HG03097 (cell line): ENCODE measurements around the gene GABPB1.

Experiments
- ATAC-seq: cut with Tn5 transposase; IDR thresholded peaks from one replicate; pipeline ENCODE4 v1.9.1; 2021; ENCODE audit not compliant: unreplicated experiment, low FRiP score

GABPB1 gene

DNA sequence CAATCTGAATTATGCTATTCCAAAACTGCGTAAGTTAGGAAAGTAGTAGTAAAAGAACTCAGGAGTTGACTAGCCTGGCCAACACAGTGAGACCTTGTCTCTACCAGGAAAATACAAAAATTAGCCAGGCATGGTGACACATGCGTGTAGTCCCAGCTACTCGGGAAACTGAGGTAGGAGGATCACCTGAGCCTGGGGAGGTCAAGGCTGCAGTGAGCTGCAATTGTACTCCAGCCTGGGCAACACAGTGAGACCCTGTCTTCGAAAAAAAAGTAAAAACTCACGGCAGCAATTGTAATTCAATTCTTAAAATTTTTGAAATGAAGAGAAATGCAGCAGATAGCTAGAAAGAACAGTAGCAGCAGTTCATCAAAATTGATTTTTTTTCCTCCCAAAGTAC lies 9.7 kb downstream of the GABPB1 start:
- ATAC-seq: no peak

DNA sequence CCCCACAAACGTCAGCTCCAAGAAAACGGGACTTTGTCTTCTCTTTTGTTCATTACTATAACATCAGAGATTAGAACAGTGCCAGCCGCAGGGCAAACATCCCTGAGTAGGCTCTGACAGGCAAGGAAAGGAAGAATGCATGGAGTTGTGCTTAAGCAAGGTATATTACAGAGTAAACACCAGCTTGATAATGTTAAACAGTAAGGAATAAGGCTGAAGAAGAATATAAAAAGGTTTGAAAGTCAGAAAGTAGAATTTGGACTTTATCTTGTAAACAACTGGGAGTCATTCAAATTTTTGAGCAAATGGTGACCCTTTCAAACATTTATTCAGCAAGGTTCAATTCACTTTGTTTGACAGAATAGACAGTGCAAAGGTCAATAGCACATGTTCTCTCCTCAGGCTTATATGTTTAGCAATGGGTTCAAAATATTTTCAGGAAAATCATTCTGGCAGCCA lies 11.0 kb downstream of the GABPB1 start:
- ATAC-seq: no peak

GRCh38 chr15:50341616-50342136 lies 13.3 kb downstream of the GABPB1 start:
- no peak for ATAC-seq

- no peak for ATAC-seq
Observed at GRCh38 chr15:50340416-50340815, 14.6 kb downstream of the GABPB1 start.

- ATAC-seq: no peak
Observed at GRCh38 chr15:50339717-50340116, 15.3 kb downstream of the GABPB1 start.

DNA sequence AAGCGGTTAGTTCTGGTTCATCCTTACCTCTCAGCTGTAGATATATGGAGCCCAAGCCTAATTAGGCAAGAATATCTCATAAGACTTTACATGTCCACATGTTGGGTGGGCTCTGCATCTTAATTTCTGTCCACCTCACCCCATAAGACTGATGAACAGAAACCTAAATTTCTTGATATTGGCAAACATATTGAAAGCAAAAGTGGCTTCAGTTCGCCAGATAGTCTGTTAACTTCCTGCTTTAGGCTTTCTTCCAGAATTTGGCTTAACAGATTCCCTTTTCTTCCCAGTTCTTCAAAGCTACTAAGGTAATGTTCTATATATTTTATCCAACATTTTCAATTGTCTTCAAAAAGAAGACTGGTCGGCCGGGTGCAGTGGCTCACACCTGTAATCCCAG lies 19.7 kb downstream of the GABPB1 start:
- ATAC-seq: no peak

- ATAC-seq: no peak
Observed at GRCh38 chr15:50333229-50333628, 21.8 kb downstream of the GABPB1 start.

GRCh38 chr15:50330921-50331320 lies 24.1 kb downstream of the GABPB1 start:
- ATAC-seq: no peak

- ATAC-seq: no peak
Observed at GRCh38 chr15:50328116-50328515, 26.9 kb downstream of the GABPB1 start.

DNA sequence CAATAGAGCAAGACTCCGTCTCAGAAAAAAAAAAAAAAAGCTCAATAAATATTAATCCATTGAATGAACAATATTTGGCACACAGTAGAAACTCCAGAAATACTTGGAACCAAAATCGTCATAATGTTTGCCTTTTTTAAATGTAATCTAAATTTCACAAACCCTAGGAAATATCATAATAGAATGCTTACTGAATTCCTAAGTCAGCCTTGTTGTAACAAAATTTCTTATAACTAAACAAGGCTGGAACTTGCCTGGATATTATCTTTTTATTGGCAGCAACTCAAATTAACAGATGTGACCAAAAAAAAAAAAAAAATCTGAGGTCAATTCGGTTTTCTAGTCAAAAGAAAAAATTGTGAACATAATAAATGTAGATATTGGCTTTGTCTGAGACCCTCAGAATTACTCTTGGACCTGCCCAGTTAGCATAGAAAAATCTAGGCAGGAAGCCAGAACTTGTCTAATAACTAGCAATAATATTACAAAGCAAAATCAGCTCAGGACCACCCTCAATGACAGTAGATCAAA lies 33.3 kb downstream of the GABPB1 start:
- ATAC-seq: no peak

- ATAC-seq: no peak
Observed at GRCh38 chr15:50320504-50320903, 34.5 kb downstream of the GABPB1 start.

DNA sequence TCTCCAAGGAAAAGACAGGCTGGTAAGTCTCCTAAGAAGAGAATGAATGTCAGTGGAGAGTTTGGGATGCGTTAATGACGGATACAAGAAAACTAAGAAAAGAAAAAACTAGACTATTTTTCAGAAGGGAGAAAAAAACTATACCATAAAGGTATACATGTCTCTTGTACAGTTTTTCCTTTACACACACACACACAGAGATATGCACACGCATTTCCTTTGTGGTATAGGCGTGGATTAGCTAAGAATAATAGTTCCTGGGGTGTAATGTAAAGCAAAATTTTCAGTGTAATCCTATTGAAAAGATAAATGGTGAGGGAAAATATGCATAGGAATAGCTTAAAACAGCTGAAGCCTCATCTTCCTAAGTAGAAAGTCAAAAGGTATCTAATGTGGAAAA lies 36.3 kb downstream of the GABPB1 start:
- no peak for ATAC-seq

DNA sequence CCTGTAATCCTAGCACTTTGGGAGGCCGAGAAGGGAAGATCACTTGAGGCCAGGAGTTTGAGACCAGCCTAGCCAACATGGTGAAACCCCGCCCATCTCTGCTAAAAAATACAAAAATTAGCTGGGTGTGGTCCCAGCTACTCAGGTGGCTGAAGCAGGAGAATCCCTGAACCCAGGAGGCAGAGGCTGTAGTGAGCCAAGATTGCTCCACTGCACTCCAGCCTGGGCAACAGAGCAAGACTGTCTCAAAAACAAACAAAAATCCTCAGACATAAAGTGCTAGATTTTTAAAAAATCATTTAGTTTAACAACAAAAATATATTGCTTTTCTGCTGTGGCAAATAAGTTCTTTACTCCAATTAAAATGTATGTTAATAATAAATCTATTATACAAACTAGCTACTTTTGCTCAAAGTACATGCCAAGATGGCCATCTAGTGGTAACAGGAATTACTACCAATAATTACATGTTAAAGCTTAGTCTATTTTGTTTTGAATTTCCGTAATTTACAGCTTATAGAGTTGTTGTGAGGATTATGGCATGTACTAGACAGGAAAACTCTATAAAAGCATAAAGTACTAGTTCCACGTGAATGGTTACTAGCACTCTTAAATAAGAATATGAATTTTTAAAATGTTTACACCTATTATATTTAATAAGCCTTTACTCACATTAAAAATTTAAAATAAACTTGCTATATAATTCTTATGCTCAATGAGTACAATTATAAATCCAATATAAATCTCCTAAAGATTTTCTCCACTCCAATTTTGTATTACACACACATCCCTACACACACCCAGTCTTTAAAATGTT lies 39.0 kb downstream of the GABPB1 start:
- ATAC-seq: no peak

DNA sequence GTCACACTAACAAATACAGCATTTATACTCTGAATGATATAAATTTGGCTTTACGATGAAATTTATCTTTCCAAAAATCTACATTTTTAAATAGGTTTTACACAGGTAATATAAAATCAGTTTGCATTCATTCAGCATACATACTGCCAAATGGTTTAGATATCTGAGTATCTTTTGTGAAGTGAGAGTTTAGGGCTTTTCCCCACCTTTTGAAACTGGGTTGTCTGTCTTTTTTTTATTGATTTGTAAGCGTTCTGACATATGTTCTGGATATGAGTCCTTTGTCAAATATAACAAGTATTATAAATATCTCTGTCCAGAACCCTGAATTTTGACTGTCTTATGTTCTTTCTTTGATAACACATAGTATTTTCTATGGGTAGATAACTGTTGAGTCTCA lies 42.4 kb downstream of the GABPB1 start:
- no peak for ATAC-seq

DNA sequence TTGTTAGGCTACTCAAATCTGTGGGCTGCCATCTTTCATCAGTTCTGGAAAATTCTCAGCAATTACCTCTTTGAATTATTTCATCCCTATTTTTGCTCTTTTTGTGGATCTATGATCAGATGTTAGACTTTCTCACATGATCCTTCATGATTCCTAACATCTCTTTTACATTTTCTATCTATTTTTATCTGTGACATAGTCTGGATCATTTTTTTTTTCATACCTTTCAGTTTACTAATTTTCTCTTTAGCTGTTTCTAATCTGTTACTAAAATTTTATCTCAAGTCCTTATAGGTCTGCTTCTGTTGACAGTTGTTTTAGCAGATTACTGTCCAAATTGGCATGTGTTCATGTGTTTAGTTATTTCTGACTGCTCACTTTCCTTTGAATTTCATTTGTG lies 47.2 kb downstream of the GABPB1 start:
- ATAC-seq: no peak

DNA sequence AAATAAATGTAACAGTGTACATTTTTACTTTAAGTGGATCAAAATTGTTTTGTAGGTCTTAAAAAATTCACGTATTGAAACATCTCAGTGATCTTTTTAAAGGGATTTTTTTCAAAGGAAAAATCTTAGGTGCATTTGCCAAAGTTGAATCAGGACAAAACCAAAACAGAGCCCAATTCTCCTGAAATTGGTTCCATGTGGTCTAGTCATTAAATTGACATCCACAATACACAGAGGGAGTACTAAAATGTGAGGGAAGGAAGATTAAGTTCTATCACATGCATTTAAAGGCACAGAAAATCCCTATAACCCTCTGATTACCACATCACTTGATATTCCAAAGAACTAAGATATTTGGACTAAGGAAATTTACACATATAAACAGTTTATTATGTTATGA lies 50.2 kb downstream of the GABPB1 start:
- ATAC-seq: no peak

DNA sequence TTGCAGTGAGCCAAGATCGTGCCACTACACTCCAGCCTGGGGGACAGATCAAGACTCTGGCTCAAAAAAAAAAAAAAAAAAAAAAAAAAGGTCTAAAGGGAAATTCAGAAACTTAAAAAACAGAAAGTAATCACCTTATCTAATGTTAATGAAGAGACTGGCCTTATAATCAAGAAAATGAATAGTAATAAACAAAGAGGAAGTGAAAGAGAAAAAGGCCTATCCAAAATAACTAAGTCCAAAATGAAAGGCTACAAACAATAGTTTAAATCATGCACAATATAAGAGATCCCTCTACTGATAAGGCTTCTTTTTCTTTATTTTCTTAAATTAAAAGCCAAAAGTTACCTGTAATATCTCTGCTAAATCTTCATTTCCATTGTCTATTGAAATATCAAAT lies 52.4 kb downstream of the GABPB1 start:
- no peak for ATAC-seq

- ATAC-seq: no peak
Observed at GRCh38 chr15:50298340-50298739, 56.7 kb downstream of the GABPB1 start.

- no peak for ATAC-seq
Observed at GRCh38 chr15:50295966-50296365, 59.0 kb downstream of the GABPB1 start.

DNA sequence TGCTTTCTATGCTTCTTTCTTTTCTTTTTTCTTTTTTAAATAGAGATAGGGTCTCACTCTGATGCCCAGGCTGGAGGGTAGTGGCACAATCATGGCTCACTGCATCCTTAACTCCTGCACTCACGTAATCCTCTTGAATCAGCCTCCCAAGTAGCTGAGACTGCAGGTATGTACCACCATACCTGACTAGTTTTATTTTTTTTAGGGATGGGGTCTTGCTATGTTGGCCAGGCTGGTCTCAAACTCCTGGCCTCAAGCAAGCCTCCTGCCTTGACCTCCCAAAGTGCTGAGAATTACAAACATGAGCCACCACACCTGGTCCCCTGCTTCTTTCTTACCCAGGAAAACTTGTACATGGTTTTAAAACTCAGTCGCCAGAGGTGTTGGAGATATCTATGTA lies 65.2 kb downstream of the GABPB1 start:
- ATAC-seq: no peak

GRCh38 chr15:50287324-50288116 lies 67.5 kb downstream of the GABPB1 start:
- ATAC-seq: no peak
